Measurements from ENCODE around the gene GRID1. TPM values are rescaled to one million over a fixed set of nuclear protein-coding genes. Genes with fewer than 3 reads are reported as not detected.

GRID1 gene
- total and polyA plus RNA-seq, 10 of the 15 experiments (the other 5 are each of a cell fraction or from before 2014, with no cell fraction given), result 0.04 to 0.62 (median 0.08) TPM; not detected in 5

- BruUV-seq (replicated peaks), result no TSS peak
- H3K27ac ChIP-seq (ENCODE audit: control insufficient read depth, insufficient read depth), result no peak overlapping the region
- ChIA-PET SMC1A (ENCODE audit: uncharacterized antibody, unreplicated experiment) (no interaction called here), POLR2A (no interaction called here), RAD21 (ENCODE audit: unreplicated experiment) (no interaction called here), CTCF (no interaction called here)
- in situ Hi-C loops (cut with MboI) (no loop called here), intact Hi-C loops (cut with micrococcal nuclease; ENCODE audit: unreplicated experiment) (no loop called here)
- H4K20me1 ChIP-seq (ENCODE audit: control insufficient read depth, insufficient read depth), result no peaks in the 10 kb centered on the region
- no peak overlapping the region for H3K4me2 ChIP-seq (ENCODE audit: control insufficient read depth, insufficient read depth)
- H3K9me3 ChIP-seq (replicated peaks; ENCODE audit: control insufficient read depth, insufficient read depth, low read length), result no peaks in the 10 kb centered on the region
- H3K4me1 ChIP-seq (ENCODE audit: control insufficient read depth, insufficient read depth, low read length), result no peaks in the 10 kb centered on the region
- no peaks in the 10 kb centered on the region for H3K79me2 ChIP-seq (ENCODE audit: control insufficient read depth, insufficient read depth, low read length)
- ATAC-seq (no peak), DNase-seq (ENCODE audit: low read depth, low spot score) (no peak), FAIRE-seq (no peak)
- H3K4me3 ChIP-seq, result no peak overlapping the region
- H3K36me3 ChIP-seq (ENCODE audit: control insufficient read depth in 2 of 2, insufficient read depth in 2 of 2, low read length in 1 of 2), result no peaks in the 10 kb centered on the region
- no peaks in the 10 kb centered on the region; a peak in 2 of 4 replicates for H3K27me3 ChIP-seq (replicated peaks in 1 of 2; ENCODE audit: control insufficient read depth in 2 of 2, insufficient read depth in 2 of 2, low read length in 1 of 2)
- H3K9ac ChIP-seq (ENCODE audit: control insufficient read depth, insufficient read depth, low read length), result no peak overlapping the region
- no peak overlapping the region for H2AFZ ChIP-seq (ENCODE audit: control insufficient read depth, low read depth, low read length)
- TF ChIP-seq NR2F1 (conservative IDR thresholded peaks at IDR 0.05), result no peak
- no peak for TF ChIP-seq KAT2A (conservative IDR thresholded peaks at IDR 0.05; ENCODE audit: control insufficient read depth, low read depth, low read length)
- TF ChIP-seq NRF1 (conservative IDR thresholded peaks at IDR 0.05; ENCODE audit: low read depth, low read length), result no peak
- TF ChIP-seq HDAC2 (IDR thresholded peaks at IDR 0.05), result no peak
- WGBS (ENCODE audit: insufficient coverage, insufficient replicate concordance, low lambda C conversion rate, missing lambda C conversion rate), result 7% methylated on average over 1 of the region's 1 CpG
These were observed 310.7 kb downstream of the GRID1 start for GRCh38 chr10:86055928-86056327.

DNA sequence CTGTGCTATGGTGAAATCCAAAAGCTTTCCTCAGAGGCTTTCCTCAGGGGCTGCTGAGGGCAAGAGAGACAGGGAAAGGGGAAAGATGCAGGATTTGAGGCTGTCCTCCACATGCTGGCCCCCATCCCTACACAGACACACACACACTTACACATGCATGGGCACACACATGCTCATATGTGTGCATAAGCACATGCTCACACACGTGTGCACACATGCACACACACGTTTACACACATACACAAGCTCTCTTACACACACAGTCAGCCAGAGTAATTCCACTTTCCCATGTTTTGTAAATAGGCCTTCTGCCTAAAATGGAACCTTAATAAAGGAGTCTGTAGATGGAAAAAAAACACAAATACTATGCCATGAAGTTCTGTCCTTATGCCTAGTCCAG is 312.9 kb downstream of the GRID1 start:
- Histone ChIP-seq H2AFZ (ENCODE audit: control insufficient read depth, low read depth, low read length) (no peak overlapping the region), H3K27me3 (replicated peaks in 1 of 2; ENCODE audit: control insufficient read depth in 2 of 2, insufficient read depth in 2 of 2, low read length in 1 of 2) (no peaks in the 10 kb centered on the region; a peak in 2 of 4 replicates), H3K27ac (ENCODE audit: control insufficient read depth, insufficient read depth) (no peak overlapping the region), H3K4me1 (ENCODE audit: control insufficient read depth, insufficient read depth, low read length) (no peaks in the 10 kb centered on the region), H3K9ac (ENCODE audit: control insufficient read depth, insufficient read depth, low read length) (no peak overlapping the region), H3K4me3 (no peak overlapping the region), H3K9me3 (replicated peaks; ENCODE audit: control insufficient read depth, insufficient read depth, low read length) (no peaks in the 10 kb centered on the region), H3K79me2 (ENCODE audit: control insufficient read depth, insufficient read depth, low read length) (no peaks in the 10 kb centered on the region), H3K36me3 (ENCODE audit: control insufficient read depth in 2 of 2, insufficient read depth in 2 of 2, low read length in 1 of 2) (no peaks in the 10 kb centered on the region), H4K20me1 (ENCODE audit: control insufficient read depth, insufficient read depth) (no peaks in the 10 kb centered on the region), H3K4me2 (ENCODE audit: control insufficient read depth, insufficient read depth) (no peak overlapping the region)
- ChIA-PET SMC1A (ENCODE audit: uncharacterized antibody, unreplicated experiment) (no interaction called here), RAD21 (ENCODE audit: unreplicated experiment) (no interaction called here), POLR2A (no interaction called here), CTCF (no interaction called here)
- FAIRE-seq (no peak), ATAC-seq (no peak), DNase-seq (ENCODE audit: low read depth, low spot score) (no peak)
- TF ChIP-seq BCL11A (IDR thresholded peaks at IDR 0.05; ENCODE audit: low read depth, low read length), result no peak
- TF ChIP-seq, protein P1, sequence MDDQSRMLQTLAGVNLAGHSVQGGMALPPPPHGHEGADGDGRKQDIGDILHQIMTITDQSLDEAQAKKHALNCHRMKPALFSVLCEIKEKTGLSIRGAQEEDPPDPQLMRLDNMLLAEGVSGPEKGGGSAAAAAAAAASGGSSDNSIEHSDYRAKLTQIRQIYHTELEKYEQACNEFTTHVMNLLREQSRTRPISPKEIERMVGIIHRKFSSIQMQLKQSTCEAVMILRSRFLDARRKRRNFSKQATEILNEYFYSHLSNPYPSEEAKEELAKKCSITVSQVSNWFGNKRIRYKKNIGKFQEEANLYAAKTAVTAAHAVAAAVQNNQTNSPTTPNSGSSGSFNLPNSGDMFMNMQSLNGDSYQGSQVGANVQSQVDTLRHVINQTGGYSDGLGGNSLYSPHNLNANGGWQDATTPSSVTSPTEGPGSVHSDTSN (IDR thresholded peaks at IDR 0.05; ENCODE audit: insufficient replicate concordance, low read depth, low read length), result peak; percentile 10
- TF ChIP-seq, protein P2, sequence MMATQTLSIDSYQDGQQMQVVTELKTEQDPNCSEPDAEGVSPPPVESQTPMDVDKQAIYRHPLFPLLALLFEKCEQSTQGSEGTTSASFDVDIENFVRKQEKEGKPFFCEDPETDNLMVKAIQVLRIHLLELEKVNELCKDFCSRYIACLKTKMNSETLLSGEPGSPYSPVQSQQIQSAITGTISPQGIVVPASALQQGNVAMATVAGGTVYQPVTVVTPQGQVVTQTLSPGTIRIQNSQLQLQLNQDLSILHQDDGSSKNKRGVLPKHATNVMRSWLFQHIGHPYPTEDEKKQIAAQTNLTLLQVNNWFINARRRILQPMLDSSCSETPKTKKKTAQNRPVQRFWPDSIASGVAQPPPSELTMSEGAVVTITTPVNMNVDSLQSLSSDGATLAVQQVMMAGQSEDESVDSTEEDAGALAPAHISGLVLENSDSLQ (IDR thresholded peaks at IDR 0.05), result no peak
- no peak for TF ChIP-seq EGR1 (IDR thresholded peaks at IDR 0.05; ENCODE audit: borderline replicate concordance in 1 of 2, low read depth in 2 of 2, low read length in 2 of 2)
- TF ChIP-seq, protein P3, sequence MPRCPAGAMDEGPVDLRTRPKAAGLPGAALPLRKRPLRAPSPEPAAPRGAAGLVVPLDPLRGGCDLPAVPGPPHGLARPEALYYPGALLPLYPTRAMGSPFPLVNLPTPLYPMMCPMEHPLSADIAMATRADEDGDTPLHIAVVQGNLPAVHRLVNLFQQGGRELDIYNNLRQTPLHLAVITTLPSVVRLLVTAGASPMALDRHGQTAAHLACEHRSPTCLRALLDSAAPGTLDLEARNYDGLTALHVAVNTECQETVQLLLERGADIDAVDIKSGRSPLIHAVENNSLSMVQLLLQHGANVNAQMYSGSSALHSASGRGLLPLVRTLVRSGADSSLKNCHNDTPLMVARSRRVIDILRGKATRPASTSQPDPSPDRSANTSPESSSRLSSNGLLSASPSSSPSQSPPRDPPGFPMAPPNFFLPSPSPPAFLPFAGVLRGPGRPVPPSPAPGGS (IDR thresholded peaks at IDR 0.05; ENCODE audit: borderline replicate concordance, insufficient read depth, low read depth, low read length, poor library complexity, severe bottlenecking), result peak; percentile 39
- TF ChIP-seq SMAD5 (IDR thresholded peaks at IDR 0.05; ENCODE audit: low read depth), result no peak
- no TSS peak for BruUV-seq (replicated peaks)
- 0% methylated on average over 2 of the region's 2 CpGs for WGBS (ENCODE audit: insufficient coverage, insufficient replicate concordance, low lambda C conversion rate, missing lambda C conversion rate)
- intact Hi-C loops (cut with micrococcal nuclease; ENCODE audit: unreplicated experiment) (no loop called here), in situ Hi-C loops (cut with MboI) (no loop called here)
